GM23338 (cell line): ENCODE results near the gene HCRTR1. TPM values are rescaled to one million over a fixed set of nuclear protein-coding genes. Genes with fewer than 3 reads are reported as not detected.

Experiments used
- ATAC-seq: fragments of 200-7000 bp; cut with Tn5 transposase; 3 replicates; pipeline ENCODE4 v1.9.1; 2020
- DNase-seq: peaks from one replicate; pipeline ENCODE4 v3.0.0-alpha.2; 2015; ENCODE audit warnings: low spot score
- H2AFZ ChIP-seq: fragments of 200-600 bp; sonication (generic); 2 replicates; pipeline ENCODE4 v1.8.0; 2016; ENCODE audit warnings: antibody characterized with exemption, mild to moderate bottlenecking, moderate library complexity
- H3F3A ChIP-seq: fragments of 200-600 bp; sonication (generic); replicated peaks from 2 replicates; pipeline ENCODE4 v1.8.0; 2017; ENCODE audit warnings: antibody characterized with exemption, mixed run types, low read depth
- H3K27ac ChIP-seq: fragments of 200-600 bp; sonication (generic); 2 replicates; pipeline ENCODE4 v1.6.1; 2016; ENCODE audit warnings: low read depth
- H3K27me3 ChIP-seq: fragments of 200-600 bp; sonication (generic); 2 replicates; pipeline ENCODE4 v1.8.0; 2016; ENCODE audit warnings: mild to moderate bottlenecking, mixed run types, moderate library complexity; ENCODE audit not compliant: insufficient read depth
- H3K36me3 ChIP-seq: fragments of 200-600 bp; sonication (generic); 2 replicates; pipeline ENCODE4 v1.8.0; 2016; ENCODE audit warnings: mild to moderate bottlenecking; ENCODE audit not compliant: insufficient read depth
- H3K4me1 ChIP-seq: fragments of 200-600 bp; sonication (generic); 2 replicates; pipeline ENCODE4 v1.8.0; 2016; ENCODE audit warnings: mild to moderate bottlenecking, moderate library complexity; ENCODE audit not compliant: insufficient read depth
- H3K4me2 ChIP-seq: fragments of 200-600 bp; sonication (generic); 2 replicates; pipeline ENCODE4 v1.7.1; 2017; ENCODE audit warnings: mixed run types
- H3K4me3 ChIP-seq: fragments of 200-600 bp; sonication (generic); 2 replicates; pipeline ENCODE4 v1.6.1; 2016; ENCODE audit warnings: mixed run types
- H3K79me2 ChIP-seq: fragments of 200-600 bp; sonication (generic); replicated peaks from 2 replicates; pipeline ENCODE4 v1.8.0; 2017; ENCODE audit warnings: mild to moderate bottlenecking; ENCODE audit not compliant: insufficient read depth
- H3K9me2 ChIP-seq: fragments of 200-600 bp; sonication (generic); 2 replicates; pipeline ENCODE4 v1.8.0; 2017; ENCODE audit not compliant: insufficient read depth
- H4K20me1 ChIP-seq: fragments of 200-600 bp; sonication (generic); replicated peaks from 2 replicates; pipeline ENCODE4 v1.8.0; 2017; ENCODE audit warnings: mild to moderate bottlenecking; ENCODE audit not compliant: insufficient read depth
- H3K27ac Mint-ChIP-seq: 2 replicates; pipeline ENCODE4 v1.8.0; 2020; ENCODE audit warnings: inconsistent platforms, mild to moderate bottlenecking, moderate library complexity, mixed read lengths
- H3K27me3 Mint-ChIP-seq: 3 replicates; pipeline ENCODE4 v1.8.0; 2022; ENCODE audit warnings: low read depth, mild to moderate bottlenecking, moderate library complexity, mixed read lengths, inconsistent platforms; ENCODE audit not compliant: insufficient read depth, poor library complexity
- H3K36me3 Mint-ChIP-seq: 3 replicates; pipeline ENCODE4 v1.8.0; 2021; ENCODE audit warnings: low read depth, mild to moderate bottlenecking, inconsistent platforms, moderate library complexity, mixed read lengths
- H3K4me1 Mint-ChIP-seq: 3 replicates; pipeline ENCODE4 v1.8.0; 2020; ENCODE audit warnings: mild to moderate bottlenecking, inconsistent platforms, mixed read lengths
- H3K4me3 Mint-ChIP-seq: 3 replicates; pipeline ENCODE4 v1.8.0; 2021; ENCODE audit warnings: moderate library complexity, mild to moderate bottlenecking, inconsistent platforms, mixed read lengths
- H3K9me3 Mint-ChIP-seq: 3 replicates; pipeline ENCODE4 v1.8.0; 2020; ENCODE audit warnings: moderate library complexity, mild to moderate bottlenecking, inconsistent platforms, mixed read lengths
- EZH2 ChIP-seq: fragments of 200-600 bp; sonication (generic); IDR thresholded peaks from one replicate; pipeline ENCODE4 v1.8.0; 2017; ENCODE audit warnings: antibody characterized with exemption, mild to moderate bottlenecking, low read depth; ENCODE audit not compliant: unreplicated experiment
- EZH2phosphoT487 ChIP-seq: fragments of 200-600 bp; sonication (generic); IDR thresholded peaks from one replicate; pipeline ENCODE4 v1.8.1; 2018; ENCODE audit warnings: antibody characterized with exemption; ENCODE audit not compliant: unreplicated experiment
- JUNB ChIP-seq: IDR thresholded peaks from one replicate; pipeline ENCODE4 v1.6.1; 2016; ENCODE audit warnings: antibody characterized with exemption; ENCODE audit not compliant: unreplicated experiment
- NANOG ChIP-seq: IDR thresholded peaks from 2 replicates; pipeline ENCODE4 v1.6.1; 2016; ENCODE audit warnings: antibody characterized with exemption, borderline replicate concordance
- POLR2AphosphoS5 ChIP-seq: IDR thresholded peaks from 2 replicates; pipeline ENCODE4 v1.6.1; 2016; ENCODE audit warnings: antibody characterized with exemption, low read depth
- STAT1 ChIP-seq: IDR thresholded peaks from one replicate; pipeline ENCODE4 v1.6.1; 2016; ENCODE audit warnings: antibody characterized with exemption; ENCODE audit not compliant: unreplicated experiment
- ZNF114 ChIP-seq: fragments of 250-450 bp; sonication (Bioruptor Pico); IDR thresholded peaks from 2 replicates; pipeline ENCODE4 v1.5.0; 2020; ENCODE audit warnings: mild to moderate bottlenecking, moderate library complexity
- ZNF331 ChIP-seq: fragments of 250-450 bp; sonication (Bioruptor Pico); IDR thresholded peaks from 2 replicates; pipeline ENCODE4 v1.5.0; 2020; ENCODE audit warnings: low read depth, mild to moderate bottlenecking, moderate library complexity
- polyA plus RNA-seq: library from polyadenylated mRNA; unstranded; fragments of >200 nt; fragmentation: Nextera tagmentation; extraction: Ambion mirVana; gene quantifications from 2 replicates; pipeline ENCODE4 v1.2.1, GENCODE V29; 2016
- total RNA-seq: library from RNA; depleted of rRNA; stranded (reverse); fragments of >200 nt; shearing (Covaris generic); gene quantifications from 2 replicates; pipeline ENCODE4 v1.2.3, GENCODE V29; 2014
- TF ChIP-seq, protein P1 (sequence below): IDR thresholded peaks from one replicate; pipeline ENCODE4 v1.6.1; 2018; ENCODE audit warnings: antibody characterized with exemption; ENCODE audit not compliant: unreplicated experiment
- TF ChIP-seq, protein P2 (sequence below), 2 experiments: fragments of 200-600 bp in 1 of 2; sonication (generic) in 1 of 2; conservative IDR thresholded peaks; 2 replicates each; pipeline versions ENCODE4 v1.5.1 to v1.6.1; 2016 to 2017; ENCODE audit warnings: antibody characterized with exemption in 2 of 2, low read depth in 2 of 2, mild to moderate bottlenecking in 2 of 2, moderate library complexity in 1 of 2
- TF ChIP-seq, protein P3 (sequence below): IDR thresholded peaks from 2 replicates; pipeline ENCODE4 v1.6.1; 2016; ENCODE audit warnings: antibody characterized with exemption

The HCRTR1 gene
- total and polyA plus RNA-seq, 2 experiments from 2014 or later: 0.15 to 1.0 TPM

DNA sequence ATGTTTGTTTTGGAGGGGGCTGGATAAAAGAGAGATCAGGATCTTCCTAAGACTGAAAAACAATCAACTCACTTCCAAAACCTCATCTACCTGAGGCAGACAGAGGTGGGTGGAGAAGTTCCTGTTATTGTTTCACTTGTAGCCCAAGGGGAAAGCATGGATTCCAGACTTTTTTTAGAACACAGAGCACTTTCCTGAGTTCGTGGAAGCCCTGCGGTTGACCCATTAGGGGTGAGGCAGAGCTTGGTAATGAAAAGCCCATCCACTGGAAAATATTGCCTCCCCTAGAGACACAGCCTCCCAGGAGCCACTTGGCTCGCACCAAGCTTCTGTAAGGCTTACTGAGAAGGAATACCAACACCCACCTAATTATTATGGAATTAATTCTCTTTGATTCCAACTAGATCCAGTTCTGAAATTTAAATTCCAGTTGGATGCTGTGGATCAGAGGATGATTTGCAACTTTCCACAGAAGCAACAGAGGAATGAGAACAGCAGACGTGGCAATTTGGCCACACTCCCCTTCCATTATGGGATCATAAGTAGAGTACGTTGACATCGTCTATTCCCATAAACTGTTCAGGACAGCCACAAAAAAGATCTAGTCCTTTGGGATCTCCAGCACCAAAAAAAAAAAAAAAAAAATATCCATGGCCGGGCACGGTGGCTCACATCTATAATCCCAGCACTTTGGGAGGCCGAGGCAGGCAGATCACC, 31.3 kb downstream of the HCRTR1 start:
- no peak for ATAC-seq
- no peak overlapping the region for H3K27ac Mint-ChIP-seq
- peaks cover 5% of the 10 kb centered on the region for H3K4me1 ChIP-seq
- no peak overlapping the region for H3K4me2 ChIP-seq
- peaks cover 10% of the 10 kb centered on the region for H3K27me3 Mint-ChIP-seq
- H3K27me3 ChIP-seq: no peaks in the 10 kb centered on the region
- no peak overlapping the region for H3K27ac ChIP-seq
- H3F3A ChIP-seq: peaks cover 8% of the 10 kb centered on the region; the same call in 1 of the 2 replicates
- no peaks in the 10 kb centered on the region for H3K36me3 Mint-ChIP-seq
- H3K4me1 Mint-ChIP-seq: peaks cover 4% of the 10 kb centered on the region; the same call in 2 of the 3 replicates
- no peak for DNase-seq
- H2AFZ ChIP-seq: no peak overlapping the region
- no peaks in the 10 kb centered on the region; the same call in 2 of the 3 replicates for H3K9me3 Mint-ChIP-seq
- TF ChIP-seq JUNB: no peak
- no peaks in the 10 kb centered on the region for H3K9me2 ChIP-seq
- H3K4me3 ChIP-seq: no peak overlapping the region
- no peak overlapping the region for H3K4me3 Mint-ChIP-seq
- no peaks in the 10 kb centered on the region for H4K20me1 ChIP-seq
- peaks cover 6% of the 10 kb centered on the region for H3K79me2 ChIP-seq
- no peaks in the 10 kb centered on the region for H3K36me3 ChIP-seq

DNA sequence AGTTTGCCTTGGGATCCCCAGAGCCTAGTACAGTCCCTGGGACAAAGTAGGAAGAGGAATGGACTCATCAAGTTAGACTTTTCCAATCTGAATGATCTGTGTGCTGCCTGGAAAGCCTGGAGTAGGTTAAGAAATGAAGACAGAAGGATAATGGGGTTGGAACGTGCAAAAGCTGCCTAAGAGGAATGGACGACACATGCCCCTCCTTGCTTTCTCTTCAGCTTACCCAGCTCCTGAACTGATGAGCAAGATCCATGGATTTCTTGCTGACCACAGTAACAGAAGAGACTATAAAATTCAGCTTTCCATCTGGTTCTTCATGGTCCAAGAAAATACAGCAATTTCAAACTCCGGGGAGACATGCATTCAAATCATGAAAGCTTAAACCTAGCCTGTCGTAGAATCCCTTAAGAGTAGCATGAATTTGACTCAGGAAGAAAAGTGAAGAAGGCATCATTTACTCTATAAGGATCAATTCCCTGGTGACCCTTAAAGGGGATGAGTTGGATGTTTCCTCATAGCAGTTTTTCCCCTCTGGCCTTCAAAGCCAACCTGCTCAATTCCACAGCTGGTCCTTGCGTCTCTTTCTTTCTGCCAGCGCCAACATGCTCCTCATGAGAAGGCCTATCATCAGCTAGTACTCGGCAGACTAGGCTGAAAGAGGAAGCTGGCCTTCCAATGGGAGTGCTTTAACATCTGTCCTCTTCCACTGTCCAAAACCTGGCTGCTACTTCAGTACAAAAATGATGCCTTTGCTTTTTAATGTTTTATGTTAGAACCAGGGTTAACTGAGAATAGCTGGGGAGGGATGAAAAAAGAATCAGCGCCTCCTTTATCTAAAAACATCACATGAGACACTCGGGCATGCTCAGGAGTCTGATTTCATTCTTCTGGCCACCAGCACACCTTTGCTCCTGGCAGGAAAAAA, 32.9 kb downstream of the HCRTR1 start:
- no peak overlapping the region for H3K4me3 Mint-ChIP-seq
- no peak for ATAC-seq
- H3F3A ChIP-seq: peaks cover 5% of the 10 kb centered on the region; the same call in 1 of the 2 replicates
- H4K20me1 ChIP-seq: no peaks in the 10 kb centered on the region
- peaks cover 3% of the 10 kb centered on the region; the same call in 1 of the 3 replicates for H3K4me1 Mint-ChIP-seq
- H3K27ac Mint-ChIP-seq: no peak overlapping the region
- H3K79me2 ChIP-seq: 0 out of 2 replicates have a peak, but pooled peaks cover 2% of the 10 kb centered on the region
- no peaks in the 10 kb centered on the region for H3K36me3 Mint-ChIP-seq
- no peak for DNase-seq
- no peak overlapping the region for H2AFZ ChIP-seq
- H3K27me3 Mint-ChIP-seq: peaks cover 4% of the 10 kb centered on the region
- H3K4me3 ChIP-seq: no peak overlapping the region
- H3K27me3 ChIP-seq: no peaks in the 10 kb centered on the region
- H3K36me3 ChIP-seq: no peaks in the 10 kb centered on the region
- peaks cover 3% of the 10 kb centered on the region; the same call in 1 of the 2 replicates for H3K4me1 ChIP-seq
- no peaks in the 10 kb centered on the region for H3K9me2 ChIP-seq
- no peak overlapping the region for H3K4me2 ChIP-seq
- H3K9me3 Mint-ChIP-seq: no peaks in the 10 kb centered on the region; the same call in 2 of the 3 replicates
- no peak overlapping the region for H3K27ac ChIP-seq
- no peak for TF ChIP-seq ZNF331 (CRISPR knock-in tag)
- TF ChIP-seq NANOG: no peak
- TF ChIP-seq, protein P1, sequence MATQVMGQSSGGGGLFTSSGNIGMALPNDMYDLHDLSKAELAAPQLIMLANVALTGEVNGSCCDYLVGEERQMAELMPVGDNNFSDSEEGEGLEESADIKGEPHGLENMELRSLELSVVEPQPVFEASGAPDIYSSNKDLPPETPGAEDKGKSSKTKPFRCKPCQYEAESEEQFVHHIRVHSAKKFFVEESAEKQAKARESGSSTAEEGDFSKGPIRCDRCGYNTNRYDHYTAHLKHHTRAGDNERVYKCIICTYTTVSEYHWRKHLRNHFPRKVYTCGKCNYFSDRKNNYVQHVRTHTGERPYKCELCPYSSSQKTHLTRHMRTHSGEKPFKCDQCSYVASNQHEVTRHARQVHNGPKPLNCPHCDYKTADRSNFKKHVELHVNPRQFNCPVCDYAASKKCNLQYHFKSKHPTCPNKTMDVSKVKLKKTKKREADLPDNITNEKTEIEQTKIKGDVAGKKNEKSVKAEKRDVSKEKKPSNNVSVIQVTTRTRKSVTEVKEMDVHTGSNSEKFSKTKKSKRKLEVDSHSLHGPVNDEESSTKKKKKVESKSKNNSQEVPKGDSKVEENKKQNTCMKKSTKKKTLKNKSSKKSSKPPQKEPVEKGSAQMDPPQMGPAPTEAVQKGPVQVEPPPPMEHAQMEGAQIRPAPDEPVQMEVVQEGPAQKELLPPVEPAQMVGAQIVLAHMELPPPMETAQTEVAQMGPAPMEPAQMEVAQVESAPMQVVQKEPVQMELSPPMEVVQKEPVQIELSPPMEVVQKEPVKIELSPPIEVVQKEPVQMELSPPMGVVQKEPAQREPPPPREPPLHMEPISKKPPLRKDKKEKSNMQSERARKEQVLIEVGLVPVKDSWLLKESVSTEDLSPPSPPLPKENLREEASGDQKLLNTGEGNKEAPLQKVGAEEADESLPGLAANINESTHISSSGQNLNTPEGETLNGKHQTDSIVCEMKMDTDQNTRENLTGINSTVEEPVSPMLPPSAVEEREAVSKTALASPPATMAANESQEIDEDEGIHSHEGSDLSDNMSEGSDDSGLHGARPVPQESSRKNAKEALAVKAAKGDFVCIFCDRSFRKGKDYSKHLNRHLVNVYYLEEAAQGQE: no peak
- TF ChIP-seq POLR2AphosphoS5: no peak
- TF ChIP-seq, protein P2, sequence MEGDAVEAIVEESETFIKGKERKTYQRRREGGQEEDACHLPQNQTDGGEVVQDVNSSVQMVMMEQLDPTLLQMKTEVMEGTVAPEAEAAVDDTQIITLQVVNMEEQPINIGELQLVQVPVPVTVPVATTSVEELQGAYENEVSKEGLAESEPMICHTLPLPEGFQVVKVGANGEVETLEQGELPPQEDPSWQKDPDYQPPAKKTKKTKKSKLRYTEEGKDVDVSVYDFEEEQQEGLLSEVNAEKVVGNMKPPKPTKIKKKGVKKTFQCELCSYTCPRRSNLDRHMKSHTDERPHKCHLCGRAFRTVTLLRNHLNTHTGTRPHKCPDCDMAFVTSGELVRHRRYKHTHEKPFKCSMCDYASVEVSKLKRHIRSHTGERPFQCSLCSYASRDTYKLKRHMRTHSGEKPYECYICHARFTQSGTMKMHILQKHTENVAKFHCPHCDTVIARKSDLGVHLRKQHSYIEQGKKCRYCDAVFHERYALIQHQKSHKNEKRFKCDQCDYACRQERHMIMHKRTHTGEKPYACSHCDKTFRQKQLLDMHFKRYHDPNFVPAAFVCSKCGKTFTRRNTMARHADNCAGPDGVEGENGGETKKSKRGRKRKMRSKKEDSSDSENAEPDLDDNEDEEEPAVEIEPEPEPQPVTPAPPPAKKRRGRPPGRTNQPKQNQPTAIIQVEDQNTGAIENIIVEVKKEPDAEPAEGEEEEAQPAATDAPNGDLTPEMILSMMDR (conservative IDR thresholded peaks at IDR 0.05; ENCODE audit: low read depth in 2 of 2): no peak
- TF ChIP-seq EZH2phosphoT487: no peak
- TF ChIP-seq EZH2: no peak
- TF ChIP-seq JUNB: no peak
- no peak for TF ChIP-seq ZNF114 (CRISPR knock-in tag)
- TF ChIP-seq STAT1: no peak
- TF ChIP-seq, protein P3, sequence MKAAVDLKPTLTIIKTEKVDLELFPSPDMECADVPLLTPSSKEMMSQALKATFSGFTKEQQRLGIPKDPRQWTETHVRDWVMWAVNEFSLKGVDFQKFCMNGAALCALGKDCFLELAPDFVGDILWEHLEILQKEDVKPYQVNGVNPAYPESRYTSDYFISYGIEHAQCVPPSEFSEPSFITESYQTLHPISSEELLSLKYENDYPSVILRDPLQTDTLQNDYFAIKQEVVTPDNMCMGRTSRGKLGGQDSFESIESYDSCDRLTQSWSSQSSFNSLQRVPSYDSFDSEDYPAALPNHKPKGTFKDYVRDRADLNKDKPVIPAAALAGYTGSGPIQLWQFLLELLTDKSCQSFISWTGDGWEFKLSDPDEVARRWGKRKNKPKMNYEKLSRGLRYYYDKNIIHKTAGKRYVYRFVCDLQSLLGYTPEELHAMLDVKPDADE: no peak
